H1 (cell line): Measurements from ENCODE around the gene DOK6. TPM values are rescaled to one million over a fixed set of nuclear protein-coding genes. Genes with fewer than 3 reads are reported as not detected.

Experiments used
- CTCF ChIA-PET: fragments of 300-600 bp; sonication (Branson Sonifier 250); formaldehyde crosslinking; loops from one replicate; lab custom pipeline; 2021; ENCODE audit not compliant: partially characterized antibody; lab: Charles Lee
- POLR2A ChIA-PET: fragments of 300-600 bp; sonication (Branson Sonifier 250); formaldehyde crosslinking; loops from one replicate; lab custom pipeline; 2021; ENCODE audit warnings: inconsistent platforms; ENCODE audit not compliant: partially characterized antibody; lab: Charles Lee
- DNase-seq, 2 experiments: peaks; one replicate each; pipeline versions ENCODE4 v3.0.0 to v3.0.0-alpha.2; 2010 to 2022; ENCODE audit warnings: low spot score in 2 of 2, low read depth in 1 of 2, mixed read lengths in 1 of 2
- FAIRE-seq: peaks from 2 replicates; lab custom pipeline; 2011; peaks lifted over from hg19 to GRCh38; lab: Jason Lieb, UNC
- H2AFZ ChIP-seq: 2 replicates; pipeline ENCODE4 v1.8.1; 2012; ENCODE audit warnings: low read length, inconsistent platforms
- H2AK5ac ChIP-seq: 2 replicates; pipeline ENCODE4 v1.6.1; 2013; ENCODE audit warnings: low read depth, low read length
- H2BK120ac ChIP-seq: replicated peaks from 2 replicates; pipeline ENCODE3; 2013; ENCODE audit warnings: low read depth, low read length, inconsistent platforms
- H2BK12ac ChIP-seq: 2 replicates; pipeline ENCODE4 v1.6.1; 2013; ENCODE audit warnings: low read depth, low read length
- H2BK15ac ChIP-seq: 2 replicates; pipeline ENCODE4 v1.6.1; 2013; ENCODE audit warnings: low read length
- H2BK20ac ChIP-seq: 2 replicates; pipeline ENCODE4 v1.6.1; 2013; ENCODE audit warnings: low read length
- H2BK5ac ChIP-seq: 2 replicates; pipeline ENCODE4 v1.6.1; 2013; ENCODE audit warnings: low read depth, low read length
- H3K14ac ChIP-seq: 2 replicates; pipeline ENCODE4 v1.6.1; 2013; ENCODE audit warnings: inconsistent platforms; ENCODE audit not compliant: insufficient read length
- H3K18ac ChIP-seq: 2 replicates; pipeline ENCODE4 v1.6.1; 2013; ENCODE audit warnings: low read length; ENCODE audit errors: extremely low read depth
- H3K23ac ChIP-seq: 2 replicates; pipeline ENCODE4 v1.6.1; 2013; ENCODE audit warnings: inconsistent platforms; ENCODE audit not compliant: insufficient read length
- H3K23me2 ChIP-seq: 2 replicates; pipeline ENCODE4 v1.6.1; 2013; ENCODE audit warnings: low read depth, low read length
- H3K27ac ChIP-seq: 2 replicates; pipeline ENCODE4 v1.6.1; 2011; ENCODE audit warnings: low read depth, low read length, inconsistent platforms
- H3K27me3 ChIP-seq, 4 experiments: replicated peaks in 1 of 4; 1 replicate in 1 of 4; 2 replicates in 3 of 4; pipeline versions ENCODE4 v1.6.1 to v1.8.1; 2011 to 2013; ENCODE audit warnings: low read length in 3 of 4, mild to moderate bottlenecking in 3 of 4, inconsistent platforms in 2 of 4, mixed read lengths in 2 of 4, moderate library complexity in 1 of 4; ENCODE audit not compliant: control insufficient read depth in 3 of 4, insufficient read depth in 3 of 4; ENCODE audit errors: extremely low read depth in 1 of 4
- H3K36me3 ChIP-seq, 4 experiments: 2 replicates each; pipeline versions ENCODE4 v1.6.1 to v1.8.1; 2011 to 2013; ENCODE audit warnings: mild to moderate bottlenecking in 4 of 4, low read length in 3 of 4, moderate library complexity in 2 of 4, control low read depth in 1 of 4, inconsistent platforms in 1 of 4; ENCODE audit not compliant: insufficient read depth in 4 of 4, control insufficient read depth in 2 of 4
- H3K4ac ChIP-seq: replicated peaks from 2 replicates; pipeline ENCODE3; 2013; ENCODE audit warnings: low read length, low read depth, mixed read lengths, inconsistent platforms; ENCODE audit not compliant: insufficient read length
- H3K4me1 ChIP-seq, 4 experiments: replicated peaks in 1 of 4; 1 replicate in 1 of 4; 2 replicates in 3 of 4; pipeline versions ENCODE4 v1.6.1 to v1.8.1; 2011 to 2013; ENCODE audit warnings: low read length in 3 of 4, inconsistent platforms in 2 of 4, mixed read lengths in 1 of 4; ENCODE audit not compliant: insufficient read depth in 4 of 4, control insufficient read depth in 3 of 4
- H3K4me2 ChIP-seq, 2 experiments: 2 replicates each; pipeline versions ENCODE4 v1.6.1 to v1.8.1; 2011 to 2013; ENCODE audit warnings: low read depth in 2 of 2, low read length in 2 of 2, control low read depth in 1 of 2, inconsistent platforms in 1 of 2, mild to moderate bottlenecking in 1 of 2; ENCODE audit not compliant: insufficient read depth in 1 of 2
- H3K4me3 ChIP-seq, 4 experiments: fragments of 200-600, 300-600 bp in 1 of 4; sonication (generic), shearing (Covaris generic), sonication (Bioruptor Twin) in 1 of 4; 2 replicates each; pipeline versions ENCODE4 v1.5.1 to v1.8.1; 2011 to 2016; ENCODE audit warnings: low read length in 4 of 4, low read depth in 3 of 4, control low read depth in 2 of 4, inconsistent platforms in 2 of 4, mild to moderate bottlenecking in 2 of 4, mixed read lengths in 1 of 4, moderate library complexity in 1 of 4; ENCODE audit not compliant: insufficient read depth in 2 of 4; ENCODE audit errors: extremely low read depth in 1 of 4
- H3K56ac ChIP-seq: replicated peaks from 2 replicates; pipeline ENCODE3; 2013; ENCODE audit warnings: low read depth, mild to moderate bottlenecking, mixed read lengths, low read length, inconsistent platforms; ENCODE audit not compliant: insufficient read length
- H3K79me1 ChIP-seq: 2 replicates; pipeline ENCODE4 v1.6.1; 2013; ENCODE audit warnings: low read depth, low read length, control low read depth
- H3K79me2 ChIP-seq, 2 experiments: 2 replicates each; pipeline versions ENCODE4 v1.6.1 to v1.8.1; 2012 to 2013; ENCODE audit warnings: low read length in 2 of 2, mild to moderate bottlenecking in 2 of 2, inconsistent platforms in 1 of 2; ENCODE audit not compliant: insufficient read depth in 2 of 2, control insufficient read depth in 1 of 2
- H3K9ac ChIP-seq, 4 experiments: replicated peaks in 1 of 4; 1 replicate in 1 of 4; 2 replicates in 3 of 4; pipeline versions ENCODE4 v1.6.1 to v1.8.1; 2011 to 2013; ENCODE audit warnings: low read depth in 3 of 4, low read length in 3 of 4, control low read depth in 2 of 4, mild to moderate bottlenecking in 2 of 4, moderate library complexity in 2 of 4, inconsistent platforms in 1 of 4; ENCODE audit errors: extremely low read depth in 1 of 4
- H3K9me3 ChIP-seq, 2 experiments: 2 replicates each; pipeline versions ENCODE4 v1.6.1 to v1.8.1; 2012 to 2013; ENCODE audit warnings: mild to moderate bottlenecking in 2 of 2, moderate library complexity in 2 of 2, control low read depth in 1 of 2, inconsistent platforms in 1 of 2, low read depth in 1 of 2, low read length in 1 of 2, mixed read lengths in 1 of 2; ENCODE audit not compliant: insufficient read depth in 2 of 2
- H4K20me1 ChIP-seq, 2 experiments: replicated peaks in 1 of 2; 2 replicates each; pipeline versions ENCODE3 to v1.8.1; 2011 to 2013; ENCODE audit warnings: inconsistent platforms in 2 of 2, low read length in 2 of 2, mild to moderate bottlenecking in 1 of 2; ENCODE audit not compliant: insufficient read depth in 2 of 2, control insufficient read depth in 1 of 2
- H4K5ac ChIP-seq: 2 replicates; pipeline ENCODE4 v1.6.1; 2013; ENCODE audit warnings: low read length, low read depth, mixed read lengths, inconsistent platforms; ENCODE audit not compliant: insufficient read length
- H4K8ac ChIP-seq: 2 replicates; pipeline ENCODE4 v1.8.0; 2013; ENCODE audit warnings: mild to moderate bottlenecking, moderate library complexity, low read length, inconsistent platforms; ENCODE audit not compliant: insufficient read depth; ENCODE audit errors: extremely low read depth
- H4K91ac ChIP-seq: replicated peaks from 2 replicates; pipeline ENCODE3; 2013; ENCODE audit warnings: low read length, mixed read lengths, inconsistent platforms; ENCODE audit not compliant: insufficient read length
- EP300 ChIP-seq, 2 experiments: IDR thresholded peaks; 1 replicate in 1 of 2; 2 replicates in 1 of 2; pipeline ENCODE4 v1.6.1; 2011 to 2012; ENCODE audit warnings: low read depth in 2 of 2, low read length in 2 of 2, mild to moderate bottlenecking in 2 of 2, borderline replicate concordance in 1 of 2, inconsistent platforms in 1 of 2, moderate library complexity in 1 of 2
- EZH2 ChIP-seq: fragments of 200-600 bp; sonication (generic); IDR thresholded peaks from 2 replicates; pipeline ENCODE4 v1.7.1; 2012; ENCODE audit warnings: low read depth, mild to moderate bottlenecking, moderate library complexity, low read length, inconsistent platforms; ENCODE audit not compliant: severe bottlenecking
- HDAC2 ChIP-seq, 2 experiments: fragments of 300-600 bp in 1 of 2; sonication (generic) in 1 of 2; IDR thresholded peaks; 2 replicates each; pipeline ENCODE4 v1.6.1; 2011 to 2012; ENCODE audit warnings: low read depth in 2 of 2, low read length in 2 of 2, mild to moderate bottlenecking in 2 of 2, moderate library complexity in 2 of 2, borderline replicate concordance in 1 of 2, inconsistent platforms in 1 of 2
- RFX5 ChIP-seq: IDR thresholded peaks from 2 replicates; pipeline ENCODE4 v1.6.1; 2011; ENCODE audit warnings: low read depth, low read length, improper control_type of control experiment, borderline replicate concordance
- RNF2 ChIP-seq: fragments of 200-900, 300-1000 bp; sonication (generic); IDR thresholded peaks from 2 replicates; pipeline ENCODE4 v1.7.1; 2016; ENCODE audit warnings: borderline replicate concordance, low read depth, mild to moderate bottlenecking, antibody characterized with exemption, low read length; ENCODE audit not compliant: poor library complexity, severe bottlenecking; ENCODE audit errors: missing control alignments
- SIRT6 ChIP-seq: IDR thresholded peaks from one replicate; pipeline ENCODE4 v1.7.1; 2012; ENCODE audit warnings: low read length, inconsistent platforms
- SP2 ChIP-seq: IDR thresholded peaks from 2 replicates; pipeline ENCODE4 v1.6.1; 2012; ENCODE audit warnings: mild to moderate bottlenecking, low read length, inconsistent platforms
- SP4 ChIP-seq: IDR thresholded peaks from 2 replicates; pipeline ENCODE4 v1.6.1; 2012; ENCODE audit warnings: low read length, inconsistent platforms
- TAF7 ChIP-seq: optimal IDR thresholded peaks from 2 replicates; pipeline ENCODE3; 2011; ENCODE audit warnings: low read depth, mild to moderate bottlenecking, inconsistent platforms, low read length, moderate library complexity, borderline replicate concordance
- WGBS, 2 experiments: shearing (Covaris generic) in 1 of 2; methylation state at CpG; one replicate each; pipeline versions ENCODE4 v1.1.6 to v1.1.7; 2013 to 2015; ENCODE audit warnings: low lambda C conversion rate in 2 of 2, mixed read lengths in 2 of 2, inconsistent platforms in 1 of 2, low coverage in 1 of 2, missing lambda C conversion rate in 1 of 2; ENCODE audit not compliant: insufficient replicate concordance in 2 of 2, insufficient coverage in 1 of 2, insufficient read length in 1 of 2; ENCODE audit errors: extremely low coverage in 1 of 2, missing lambda C conversion rate in 1 of 2; 5-methylcytosine and 5-hydroxymethylcytosine counted together
- polyA plus RNA-seq, 7 experiments: library from polyadenylated mRNA; depleted of rRNA in 3 of 7; stranded (reverse) in 5 of 7; unstranded in 2 of 7; fragments of >200 nt in 5 of 7; fragments of 200-250 nt in 2 of 7; gene quantifications; 1 replicate in 5 of 7; 2 replicates in 1 of 7; 4 replicates in 1 of 7; pipeline versions ENCODE4 v1.2.1 to v1.2.3, GENCODE V29; 2011 to 2013; ENCODE audit warnings: missing spikeins in 2 of 7, mixed read lengths in 2 of 7
- total RNA-seq: library from RNA; stranded (reverse); fragmentation: NEBNext Ultra II Directional; extraction: Animal tissue kit (Norgen Biotek cat#: 25700); gene quantifications from 2 replicates; pipeline ENCODE4 v1.2.1, GENCODE V29; 2021
- TF ChIP-seq, protein P1 (sequence below): IDR thresholded peaks from 2 replicates; pipeline ENCODE4 v1.6.1; 2011; ENCODE audit warnings: low read depth, mild to moderate bottlenecking, low read length; ENCODE audit not compliant: insufficient read depth

The DOK6 gene
- total and polyA plus RNA-seq, 2 of the 8 experiments (the other 6 are each of a cell fraction or from before 2014, with no cell fraction given): 0.33 to 0.50 TPM

- Histone ChIP-seq H3K23me2 (no peaks in the 10 kb centered on the region), H2BK12ac (no peak overlapping the region), H3K27me3 (no peaks in the 10 kb centered on the region; a peak in 1 of 7 replicates), H3K18ac (no peak overlapping the region), H3K4me3 (no peak overlapping the region), H3K27ac (no peak overlapping the region), H4K20me1 (no peaks in the 10 kb centered on the region), H3K79me1 (no peaks in the 10 kb centered on the region), H3K79me2 (no peaks in the 10 kb centered on the region), H2BK5ac (no peak overlapping the region), H2AFZ (no peak overlapping the region), H3K4me1 (no peaks in the 10 kb centered on the region), H2BK120ac (no peak overlapping the region), H3K56ac (no peak overlapping the region), H3K9ac (no peak overlapping the region), H4K8ac (no peak overlapping the region), H3K9me3 (no peaks in the 10 kb centered on the region), H3K23ac (no peak overlapping the region), H3K36me3 (no peaks in the 10 kb centered on the region), H3K14ac (no peak overlapping the region), H2AK5ac (no peak overlapping the region), H2BK15ac (no peak overlapping the region), H3K4me2 (no peak overlapping the region), H3K4ac (no peak overlapping the region), H2BK20ac (no peak overlapping the region), H4K91ac (no peak overlapping the region), H4K5ac (no peak overlapping the region)
- ChIA-PET POLR2A (no interaction called here), CTCF (interaction anchor here (0.7 to 1.2 kb wide), 3 partner anchors 19 to 374 kb away, joined by 3 read pairs; no protein-coding TSS in a partner anchor)
- FAIRE-seq: no peak
- no peak for DNase-seq
- 85% methylated on average over 4 of the region's 4 CpGs; no CpG with 5 or more reads in 1 of the 2 experiments for WGBS, 2 experiments
- TF ChIP-seq EZH2: no peak
- TF ChIP-seq SP4: no peak
- TF ChIP-seq, protein P1, sequence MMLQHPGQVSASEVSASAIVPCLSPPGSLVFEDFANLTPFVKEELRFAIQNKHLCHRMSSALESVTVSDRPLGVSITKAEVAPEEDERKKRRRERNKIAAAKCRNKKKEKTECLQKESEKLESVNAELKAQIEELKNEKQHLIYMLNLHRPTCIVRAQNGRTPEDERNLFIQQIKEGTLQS: no peak
- no peak for TF ChIP-seq SIRT6
- no peak for TF ChIP-seq HDAC2 (IDR thresholded peaks at IDR 0.05; ENCODE audit: borderline replicate concordance in 1 of 2, low read depth in 2 of 2, low read length in 2 of 2)
- no peak for TF ChIP-seq TAF7
- no peak for TF ChIP-seq EP300 (IDR thresholded peaks at IDR 0.05; ENCODE audit: borderline replicate concordance in 1 of 2, low read depth in 2 of 2, low read length in 2 of 2)
- no peak for TF ChIP-seq SP2
- no peak for TF ChIP-seq RFX5
- TF ChIP-seq RNF2: no peak
These were observed 257.4 kb downstream of the DOK6 start for GRCh38 chr18:69658103-69658502.
